ENCODE data around the gene NDRG3.
"Not testable (repeated sequence)": the region's sequence is repeated elsewhere in the genome, so short reads cannot be mapped to it uniquely, and the experiment has no call there.

NDRG3 gene

GRCh38 chr20:36758276-36758675 lies 12.4 kb upstream of the NDRG3 start:
- no peak for DNase-seq

- DNase-seq, result no peak
Observed at GRCh38 chr20:36756496-36756895, 10.6 kb upstream of the NDRG3 start.

GRCh38 chr20:36754656-36755222 lies 8.8 kb upstream of the NDRG3 start:
- DNase-seq, result peak; percentile 61

DNA sequence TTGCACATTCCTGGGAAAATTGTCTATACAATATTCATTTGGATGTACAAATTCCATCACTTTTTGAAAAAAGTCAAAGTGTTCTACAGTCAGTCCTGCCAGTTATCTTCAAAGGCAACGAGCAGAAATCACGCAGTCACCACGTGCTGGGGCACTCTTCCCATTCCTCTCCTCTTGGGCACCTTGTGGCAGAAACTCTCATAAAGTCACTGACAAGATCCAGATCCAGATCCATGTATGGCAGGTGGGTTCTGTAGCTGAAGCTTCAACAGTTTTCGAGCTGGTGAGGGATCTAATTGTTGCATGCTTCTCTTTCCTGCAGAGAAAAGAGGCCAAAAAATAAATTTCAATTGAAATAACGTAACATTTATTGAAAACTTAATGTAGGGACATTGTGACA lies 6.7 kb upstream of the NDRG3 start:
- no peak for DNase-seq

DNA sequence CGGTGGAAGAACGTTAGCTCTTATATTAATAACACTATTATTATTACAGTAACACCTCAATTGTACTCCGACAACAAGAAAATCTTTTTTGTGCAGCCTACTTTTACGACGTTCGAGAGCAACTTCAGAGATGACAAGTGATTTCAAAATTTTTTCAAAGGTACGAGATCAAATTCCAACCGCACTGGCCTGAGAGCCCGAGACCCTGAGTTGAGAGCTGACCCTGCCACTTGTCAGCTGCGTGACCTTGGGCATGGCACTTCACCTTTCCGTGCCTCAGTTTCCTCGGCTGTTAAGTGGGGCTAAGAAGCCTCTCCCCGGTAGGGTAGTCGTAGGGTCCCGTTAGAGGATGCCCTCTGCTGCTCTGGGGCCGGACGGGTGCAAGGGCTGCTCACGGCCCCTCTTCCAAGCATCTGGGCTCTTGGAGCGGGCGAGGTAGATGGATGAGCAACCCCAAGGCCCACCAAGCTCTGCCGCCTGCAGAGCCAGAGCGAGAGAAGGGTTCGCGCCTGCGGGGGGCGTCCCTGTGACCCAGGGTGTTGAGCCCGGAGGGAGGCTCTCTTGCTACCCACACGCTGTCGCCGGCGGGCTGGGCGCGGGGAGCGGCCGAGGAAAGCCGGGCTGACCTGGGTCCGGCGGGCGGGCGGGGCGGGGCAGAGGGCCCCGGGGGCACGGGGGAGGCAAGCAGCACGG lies 510 bp downstream of the NDRG3 start:
- DNase-seq, result no peak

DNA sequence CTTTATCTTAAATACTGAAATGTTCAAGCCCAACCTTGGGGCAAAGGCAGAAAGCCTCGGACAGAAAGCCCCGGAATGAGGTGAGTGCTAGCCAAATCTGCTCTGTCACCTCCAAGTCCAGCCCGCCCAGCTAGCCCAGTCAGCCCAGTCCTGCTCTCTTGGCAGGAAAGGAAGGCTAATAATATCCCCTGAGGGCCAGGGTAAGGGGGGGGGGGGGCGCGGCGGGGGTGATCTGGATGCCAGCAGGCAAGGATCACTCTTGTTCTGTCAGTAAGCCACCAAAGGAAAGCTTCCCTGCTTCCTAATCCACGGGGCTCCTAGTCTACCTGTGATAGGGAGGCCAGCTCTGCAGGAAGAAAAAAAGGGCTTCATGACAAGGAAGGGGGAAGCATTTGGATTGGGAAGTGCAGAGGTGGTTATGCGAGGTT lies 1.1 kb downstream of the NDRG3 start:
- DNase-seq, result peak; percentile 12

DNA sequence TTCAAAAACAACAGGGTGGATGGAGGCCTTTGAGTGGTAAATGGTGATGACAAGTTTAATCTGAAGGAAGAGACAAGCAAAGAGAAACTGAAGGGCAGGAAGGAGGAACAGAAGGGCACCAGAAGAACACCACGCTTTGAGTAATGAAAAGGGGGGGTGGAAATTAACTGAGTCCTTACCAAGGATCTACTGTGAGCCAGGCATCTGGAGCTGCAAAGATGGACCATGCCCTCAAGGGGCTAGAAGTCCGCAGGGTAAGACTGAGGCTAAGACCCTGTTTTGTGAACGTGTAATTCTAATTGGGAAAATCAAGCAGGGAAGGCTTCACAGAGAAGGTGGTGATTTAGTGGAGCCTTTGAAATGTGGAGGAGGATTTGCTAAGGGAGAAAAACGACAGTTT lies 1.6 kb downstream of the NDRG3 start:
- DNase-seq, result no peak

DNA sequence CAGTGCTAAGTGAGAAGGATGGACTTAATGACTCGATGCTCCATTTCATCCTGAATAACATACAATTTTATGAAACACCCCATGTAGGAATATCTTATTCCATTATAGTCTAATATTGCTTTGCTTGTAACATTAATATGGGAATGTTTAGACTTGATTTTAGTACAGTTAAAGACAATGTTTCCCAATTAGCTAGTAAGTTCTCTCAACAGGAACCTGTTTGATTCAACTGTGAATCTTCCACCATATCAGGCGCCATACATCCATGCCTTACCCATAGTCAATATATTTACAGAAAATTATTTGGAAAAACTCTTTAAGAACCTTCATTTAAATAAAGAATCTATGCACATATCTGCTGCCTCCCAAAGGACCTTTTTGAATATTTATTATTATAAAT lies 3.3 kb downstream of the NDRG3 start:
- no peak for DNase-seq

GRCh38 chr20:36741072-36741471 lies 4.8 kb downstream of the NDRG3 start:
- DNase-seq, result no peak

DNA sequence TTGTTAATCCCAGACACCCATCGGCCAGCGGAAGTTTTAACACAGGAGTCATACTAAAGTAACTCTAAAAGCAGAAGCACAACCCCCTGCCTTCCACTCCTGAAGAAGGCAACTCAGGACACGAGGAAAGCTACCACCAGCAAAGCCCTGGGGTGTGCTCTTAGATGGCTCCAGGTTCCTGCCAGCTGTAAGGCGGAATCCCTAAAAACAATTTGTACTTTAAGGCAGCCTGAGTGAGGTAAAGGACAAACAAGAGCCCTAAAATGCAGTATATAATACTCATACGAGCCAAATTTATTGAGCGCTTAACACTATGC lies 8.7 kb downstream of the NDRG3 start:
- no peak for DNase-seq

- no peak for DNase-seq
Observed at GRCh38 chr20:36736451-36737182, 9.3 kb downstream of the NDRG3 start.

DNA sequence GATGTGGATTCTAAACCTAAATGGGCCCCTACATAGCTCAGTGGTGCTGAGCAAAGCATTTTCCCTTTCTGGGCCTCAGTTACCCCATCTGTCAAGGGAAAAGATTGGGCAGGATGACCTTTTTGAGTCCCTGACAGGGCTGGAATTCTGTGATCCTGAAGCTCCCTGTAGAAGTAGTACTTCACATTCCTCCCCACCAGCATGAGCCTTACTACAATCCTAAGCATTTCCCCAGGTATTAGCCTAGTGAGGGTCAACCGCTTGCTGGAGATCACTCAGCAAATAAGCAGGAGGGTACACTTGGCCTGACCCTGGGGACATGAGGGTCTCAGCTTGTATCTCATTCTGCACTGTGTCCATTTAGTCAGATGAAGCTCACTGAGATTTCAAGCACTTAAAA lies 13.4 kb downstream of the NDRG3 start:
- no peak for DNase-seq

DNA sequence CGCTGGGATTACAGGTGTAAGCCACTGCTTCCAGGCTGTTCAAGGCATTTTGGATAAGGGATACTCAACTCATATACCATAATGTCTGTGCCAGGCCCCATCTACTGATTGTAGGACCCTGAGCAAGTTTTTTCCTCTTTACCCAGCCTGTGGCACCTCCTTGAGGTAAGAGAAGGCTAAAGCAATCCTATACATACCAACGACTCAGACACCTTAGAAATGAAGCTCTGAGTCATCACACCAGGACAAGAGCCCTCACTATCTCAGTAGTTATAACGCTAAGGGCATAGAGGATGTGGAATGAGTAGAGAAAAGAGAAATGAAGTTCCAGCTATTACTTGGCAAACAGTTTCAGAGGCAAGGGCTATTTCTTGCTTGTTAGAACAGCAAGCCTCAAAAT lies 16.9 kb downstream of the NDRG3 start:
- peak; percentile 17 for DNase-seq

DNA sequence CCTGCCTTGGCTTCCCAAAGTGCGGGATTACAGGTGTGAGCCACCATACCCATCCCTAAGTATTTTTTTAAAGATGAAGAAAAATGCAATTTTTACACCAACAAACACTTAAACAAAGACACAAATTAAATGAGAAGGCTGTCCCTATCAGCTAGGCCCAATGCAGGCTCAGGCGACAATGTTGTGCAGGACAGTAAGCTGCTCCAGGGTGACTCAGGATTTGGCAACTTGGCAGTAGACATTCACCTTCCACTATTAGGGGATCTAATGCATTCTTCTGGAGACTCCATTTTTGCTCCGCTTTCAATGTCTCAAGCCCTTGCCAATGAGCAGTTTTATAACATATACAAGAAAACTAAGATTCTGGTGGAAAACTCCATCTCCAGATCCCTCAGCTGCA lies 19.7 kb downstream of the NDRG3 start:
- DNase-seq, result peak; percentile 9

DNA sequence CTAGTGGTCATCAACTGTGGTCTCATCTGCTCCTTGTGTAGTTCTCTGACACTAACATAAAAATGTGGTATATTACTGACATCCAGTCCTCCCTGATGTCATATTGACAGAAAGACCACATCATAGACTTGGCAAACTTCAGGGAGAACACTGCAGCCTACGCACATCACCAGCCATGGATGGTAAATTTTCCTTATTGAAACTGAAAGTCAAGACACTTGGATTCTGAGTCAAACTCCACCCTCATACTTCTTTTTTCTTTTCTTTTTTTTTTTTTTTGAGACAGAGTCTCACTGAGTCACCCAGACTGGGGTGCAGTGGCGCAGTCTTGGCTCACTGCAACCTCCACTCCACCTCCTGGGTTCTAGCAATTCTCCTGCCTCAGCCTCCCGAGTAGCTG lies 25.4 kb downstream of the NDRG3 start:
- DNase-seq, result no peak

- DNase-seq, result no peak
Observed at GRCh38 chr20:36717657-36718056, 28.2 kb downstream of the NDRG3 start.

- DNase-seq, result no peak
Observed at GRCh38 chr20:36717021-36717420, 28.9 kb downstream of the NDRG3 start.

- DNase-seq, result no peak
Observed at GRCh38 chr20:36712775-36713174, 33.1 kb downstream of the NDRG3 start.

DNA sequence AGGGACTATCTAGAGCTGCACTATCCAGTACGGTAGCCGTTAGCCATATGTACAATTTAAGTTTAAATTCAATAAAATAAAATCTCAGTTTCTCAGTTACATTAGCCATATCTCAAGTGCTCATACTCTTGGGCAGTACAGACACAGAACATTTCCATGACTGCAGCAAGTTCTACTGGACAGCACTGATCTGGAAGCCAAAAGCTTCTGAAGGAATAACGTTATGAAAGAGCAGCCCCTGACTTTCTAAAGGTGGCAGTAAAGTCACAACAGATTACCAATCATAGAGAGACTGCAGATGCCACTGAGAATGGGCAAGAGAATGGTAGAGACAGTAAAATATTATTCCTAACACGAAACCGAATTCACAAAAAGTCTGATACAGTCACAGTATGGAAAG lies 36.8 kb downstream of the NDRG3 start:
- no peak for DNase-seq

GRCh38 chr20:36703530-36703929 lies 42.4 kb downstream of the NDRG3 start:
- no peak for DNase-seq

- no peak for DNase-seq
Observed at GRCh38 chr20:36700438-36700837, 45.5 kb downstream of the NDRG3 start.

DNA sequence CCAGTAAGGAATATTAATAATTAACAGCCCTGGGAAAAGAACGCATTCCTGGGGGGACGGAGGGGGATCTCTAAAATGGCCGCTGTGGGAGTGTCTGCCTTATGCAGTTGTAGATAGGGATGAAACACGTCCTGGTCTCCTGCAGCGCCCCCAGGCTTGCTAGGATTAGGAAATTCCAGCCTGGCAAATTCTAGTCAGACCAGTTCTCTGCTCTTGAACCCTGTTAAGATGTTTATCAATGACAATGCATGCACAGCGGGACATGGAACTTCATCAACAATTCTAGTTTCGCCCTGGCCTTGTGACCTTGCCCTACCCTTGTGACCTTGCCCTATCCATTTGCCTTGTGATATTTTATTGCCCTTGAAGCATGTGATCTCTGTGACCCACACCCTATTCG lies 50.4 kb downstream of the NDRG3 start:
- DNase-seq, result not testable (repeated sequence)

GRCh38 chr20:36688630-36689029 lies 57.3 kb downstream of the NDRG3 start:
- no peak for DNase-seq

- no peak for DNase-seq
Observed at GRCh38 chr20:36687850-36688249, 58.0 kb downstream of the NDRG3 start.

All from fibroblast of skin of abdomen (primary cell).